Activated CD4-positive, alpha-beta T cell treated with anti-CD3 and anti-CD28 coated beads, Interleukin-2, amount 50 U/mL, for 4 hours (primary cell): ENCODE measurements around the gene ATP10A.

ENCODE experiments used
- DNase-seq, 2 experiments: peaks; one replicate each; pipeline ENCODE4 v3.0.0-alpha.2; 2020

The ATP10A gene

DNA sequence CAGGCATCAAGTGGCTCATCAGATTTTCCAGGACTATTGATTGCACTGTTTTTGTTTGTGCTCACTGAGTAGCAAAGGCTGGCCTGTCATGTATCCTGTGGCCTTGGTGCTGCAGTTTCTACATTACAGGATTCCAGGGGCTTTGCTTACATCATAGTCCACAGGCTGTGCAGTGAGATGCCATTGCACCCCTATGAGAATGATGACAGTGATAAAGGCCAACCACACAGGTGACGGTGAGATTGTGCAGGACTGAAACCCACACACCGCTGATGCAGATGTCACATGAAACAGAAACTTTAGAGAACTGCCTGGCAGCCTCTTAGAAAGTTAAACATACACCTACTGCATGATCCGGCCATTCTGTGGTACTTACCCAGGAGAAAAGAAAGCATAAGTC lies 229.3 kb downstream of the ATP10A start:
- no peak for DNase-seq

DNA sequence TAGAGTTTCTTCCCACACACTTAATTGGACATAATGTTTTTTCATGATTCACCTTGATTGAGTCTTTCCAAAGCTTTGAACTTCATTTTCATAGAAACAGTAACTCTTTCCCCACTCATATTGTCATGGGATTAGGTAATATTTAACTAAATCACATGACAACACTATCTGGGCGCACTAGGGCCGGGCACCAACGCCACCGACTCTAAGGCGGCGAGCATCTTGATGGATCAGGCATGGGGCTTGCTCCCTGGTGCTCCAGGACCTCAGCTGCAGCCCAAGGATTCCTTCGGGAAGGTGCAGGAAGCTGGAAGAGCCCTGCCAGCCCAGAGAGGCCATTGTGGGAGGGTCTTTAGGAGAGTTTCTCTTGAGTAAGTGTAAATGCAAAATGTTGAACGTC lies 231.2 kb downstream of the ATP10A start:
- DNase-seq, result no peak
